Measurements from ENCODE around the gene HHLA2. TPM values are rescaled to one million over a fixed set of nuclear protein-coding genes. Genes with fewer than 3 reads are reported as not detected.
"Not testable (repeated sequence)": the region's sequence is repeated elsewhere in the genome, so short reads cannot be mapped to it uniquely, and the experiment has no call there.

Gene HHLA2, protein sequence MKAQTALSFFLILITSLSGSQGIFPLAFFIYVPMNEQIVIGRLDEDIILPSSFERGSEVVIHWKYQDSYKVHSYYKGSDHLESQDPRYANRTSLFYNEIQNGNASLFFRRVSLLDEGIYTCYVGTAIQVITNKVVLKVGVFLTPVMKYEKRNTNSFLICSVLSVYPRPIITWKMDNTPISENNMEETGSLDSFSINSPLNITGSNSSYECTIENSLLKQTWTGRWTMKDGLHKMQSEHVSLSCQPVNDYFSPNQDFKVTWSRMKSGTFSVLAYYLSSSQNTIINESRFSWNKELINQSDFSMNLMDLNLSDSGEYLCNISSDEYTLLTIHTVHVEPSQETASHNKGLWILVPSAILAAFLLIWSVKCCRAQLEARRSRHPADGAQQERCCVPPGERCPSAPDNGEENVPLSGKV
- not detected in 2 replicates for polyA plus RNA-seq (2014; cell fraction: cytosol; rRNA removed)
- polyA plus RNA-seq (2014; cell fraction: nucleus; rRNA removed), result not detected in 2 replicates

DNA sequence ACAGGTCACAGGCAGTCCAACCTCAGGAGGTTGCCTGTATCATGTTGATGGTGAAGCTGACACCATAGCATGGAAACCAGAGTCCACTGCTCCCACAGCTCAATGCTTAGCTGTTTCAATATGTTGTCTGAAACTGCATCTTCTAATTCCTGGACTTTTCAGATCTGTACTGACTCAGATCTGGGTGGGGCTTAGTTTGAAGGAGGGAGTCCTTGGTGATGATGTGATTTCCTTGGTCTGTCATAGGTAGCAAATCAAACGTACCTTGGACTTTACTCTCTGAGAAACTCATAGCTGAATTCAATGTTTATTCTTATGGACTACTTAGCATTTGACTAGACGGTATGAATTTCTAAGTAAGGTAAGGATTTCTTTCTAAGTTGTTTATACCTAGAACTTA lies at the start of gene HHLA2:
Gene HHLA2, plus strand, starts transcription at position 310 of the 400 bp plus-strand sequence. CDS start 55,266 bp downstream, outside the sequence.
- DNase-seq (ENCODE audit: low spot score), result no peak

DNA sequence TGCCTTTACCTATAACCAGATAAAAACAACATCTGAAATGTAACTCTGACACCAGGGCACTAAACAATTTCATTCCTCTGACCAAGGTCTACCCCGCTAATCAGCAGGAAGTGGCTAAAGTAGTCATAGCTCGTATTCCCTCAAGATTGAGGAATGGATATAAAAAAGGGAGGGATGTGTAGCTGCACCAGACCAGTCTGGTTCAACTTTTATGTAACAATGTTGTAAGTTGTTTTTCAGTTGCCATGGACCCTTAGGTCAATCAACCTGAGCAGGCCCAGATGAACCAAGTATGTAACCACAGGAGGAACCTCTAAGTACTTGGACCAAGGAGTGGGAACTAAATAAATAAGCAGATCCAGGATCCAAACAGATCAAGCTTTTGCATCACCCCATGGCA lies 45.7 kb upstream of the HHLA2 start:
- DNase-seq (ENCODE audit: low spot score), result no peak

DNA sequence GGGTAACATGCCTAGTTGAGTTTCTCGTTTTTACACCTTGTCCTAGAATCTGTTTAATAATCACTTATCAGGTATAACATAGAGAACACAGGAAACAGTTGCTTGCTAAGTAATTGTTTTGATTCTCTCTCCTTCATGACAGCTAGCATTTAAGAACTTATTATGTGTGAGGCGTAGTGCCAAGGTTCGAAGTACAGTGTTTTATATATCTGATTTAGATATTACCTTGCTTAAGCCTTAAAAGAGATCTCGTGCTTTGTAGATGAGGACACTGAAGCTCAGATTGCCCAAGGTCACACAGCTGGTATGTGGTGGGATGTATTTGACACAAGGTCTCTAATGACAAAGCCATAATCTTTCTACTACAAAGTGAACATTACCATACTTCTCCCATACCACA lies 45.1 kb upstream of the HHLA2 start:
- no peak for DNase-seq (ENCODE audit: low spot score)

DNA sequence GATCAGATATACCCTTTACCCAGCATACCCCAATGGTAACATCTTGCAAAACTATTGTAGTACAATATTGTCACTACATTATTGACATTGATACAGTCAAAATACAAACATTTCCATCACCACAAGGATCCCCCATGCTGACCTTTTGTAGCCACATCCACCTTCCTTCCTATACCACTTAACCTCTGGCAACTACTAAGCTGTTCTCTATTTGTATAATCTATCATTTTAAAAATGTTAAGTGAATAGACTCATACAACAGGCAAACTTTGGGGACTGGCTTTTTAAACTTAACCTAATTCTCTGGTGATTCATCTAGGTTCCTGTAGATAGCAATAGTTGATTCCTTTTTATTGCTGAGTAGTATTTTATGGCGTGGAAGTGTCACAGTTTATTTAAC lies 44.5 kb upstream of the HHLA2 start:
- DNase-seq (ENCODE audit: low spot score), result no peak

DNA sequence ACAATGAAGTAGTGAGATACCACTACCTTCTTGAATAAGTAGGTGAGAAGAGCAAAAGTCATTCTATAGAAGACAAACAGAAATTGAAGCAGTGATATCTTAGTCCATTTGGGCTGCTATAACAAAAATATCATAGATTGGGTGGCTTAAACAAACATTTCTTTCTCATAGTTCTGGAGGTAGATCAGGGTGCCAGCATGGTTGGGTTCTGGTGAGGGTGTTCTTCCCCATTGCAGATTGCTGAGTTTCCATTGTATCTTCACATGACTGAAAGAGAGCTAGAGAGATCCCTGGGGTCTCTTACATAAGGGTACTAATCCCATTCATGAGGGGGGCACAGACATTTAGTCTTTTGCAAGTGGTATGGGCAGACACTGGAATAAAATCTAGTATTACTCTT lies 41.2 kb upstream of the HHLA2 start:
- no peak for DNase-seq (ENCODE audit: low spot score)

DNA sequence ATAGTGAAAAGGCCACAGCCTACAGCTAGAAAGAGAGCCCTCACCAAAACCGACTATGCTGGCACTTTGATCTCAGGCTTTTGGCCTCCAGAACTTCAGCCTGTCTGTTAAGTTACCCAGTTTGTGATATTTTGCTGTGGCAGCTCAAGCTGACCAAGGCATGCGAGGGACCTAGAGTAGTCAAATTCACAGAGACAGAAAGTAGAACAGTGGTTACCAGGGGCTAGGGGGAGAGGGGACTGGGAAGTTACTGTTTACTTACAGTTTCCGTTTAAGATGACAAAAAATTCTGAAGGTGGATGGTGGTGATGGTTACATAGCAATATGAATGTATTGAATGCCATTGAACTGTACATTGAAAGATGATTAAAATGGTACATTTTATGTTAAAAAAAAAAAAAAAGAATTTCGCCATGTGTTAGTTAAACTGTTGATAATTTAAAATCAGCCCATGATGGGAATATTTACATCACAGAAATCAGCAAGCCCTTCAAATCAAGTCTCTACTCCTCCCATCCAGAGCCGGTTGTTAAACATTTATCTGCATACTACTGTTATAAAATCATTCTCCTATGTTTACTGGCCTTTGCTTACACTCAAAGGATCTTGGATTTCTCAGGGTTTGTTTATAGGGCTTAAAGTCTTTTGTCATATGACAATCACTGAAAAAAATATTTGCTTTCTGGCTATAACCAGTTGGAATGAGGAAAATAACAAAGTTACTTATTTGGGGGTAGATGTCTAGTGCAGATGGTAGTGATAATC lies 31.6 kb upstream of the HHLA2 start:
- DNase-seq (ENCODE audit: low spot score), result not testable (repeated sequence)

DNA sequence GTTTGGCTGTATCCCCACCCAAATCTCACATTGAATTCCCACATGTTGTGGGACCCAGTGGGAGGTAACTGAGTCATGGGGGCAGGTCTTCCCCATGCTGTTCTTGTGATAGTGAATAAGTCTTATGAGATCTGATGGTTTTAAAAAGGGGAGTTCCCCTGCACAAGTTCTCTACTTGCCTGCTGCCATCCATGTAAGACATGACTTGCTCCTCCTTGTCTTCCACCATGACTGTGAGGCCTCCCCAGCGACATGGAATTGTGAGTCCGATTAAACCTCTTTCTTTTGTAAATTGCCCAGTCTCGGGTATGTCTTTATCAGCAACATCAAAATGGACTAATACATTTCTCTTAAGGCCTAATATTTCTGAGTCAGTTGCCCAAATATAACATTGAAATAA lies 28.1 kb upstream of the HHLA2 start:
- not testable (repeated sequence) for DNase-seq (ENCODE audit: low spot score)

DNA sequence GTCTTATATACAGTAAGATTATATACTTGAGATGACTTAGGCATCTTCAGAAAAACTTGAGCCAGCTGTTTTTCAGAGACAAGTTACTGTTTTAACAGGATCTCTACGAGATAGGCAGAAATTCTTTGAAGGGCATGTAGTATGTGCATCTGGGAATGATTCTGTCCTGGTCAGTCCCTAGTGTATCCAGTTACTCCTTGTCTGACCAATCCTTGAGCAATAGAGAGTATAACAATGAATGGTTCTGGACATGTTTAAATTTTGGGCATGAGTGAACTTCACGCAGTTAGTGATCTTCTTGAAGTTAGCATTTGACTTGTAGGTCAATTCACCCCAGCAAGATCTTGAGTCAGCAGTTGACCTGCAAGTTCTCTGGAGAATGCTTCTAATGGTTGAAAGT lies 24.7 kb upstream of the HHLA2 start:
- no peak for DNase-seq (ENCODE audit: low spot score)

DNA sequence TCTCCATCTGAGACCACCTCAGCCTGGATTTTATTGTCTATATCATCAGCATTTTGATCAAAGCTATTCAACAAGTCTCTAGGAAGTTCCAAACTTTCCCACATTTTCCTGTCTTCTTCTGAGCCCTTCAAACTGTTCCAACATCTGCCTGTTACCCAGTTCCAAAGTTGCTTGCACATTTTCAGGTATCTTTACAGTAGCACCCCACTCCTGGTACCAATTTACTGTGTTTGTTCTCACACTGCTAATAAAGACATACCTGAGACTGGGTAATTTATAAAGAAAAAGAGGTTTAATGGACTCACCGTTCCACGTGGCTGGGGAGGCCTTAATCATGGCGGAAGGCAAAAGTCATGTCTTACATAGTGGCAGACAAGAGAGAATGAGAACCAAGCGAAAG lies 17.3 kb upstream of the HHLA2 start:
- not testable (repeated sequence) for DNase-seq (ENCODE audit: low spot score)

DNA sequence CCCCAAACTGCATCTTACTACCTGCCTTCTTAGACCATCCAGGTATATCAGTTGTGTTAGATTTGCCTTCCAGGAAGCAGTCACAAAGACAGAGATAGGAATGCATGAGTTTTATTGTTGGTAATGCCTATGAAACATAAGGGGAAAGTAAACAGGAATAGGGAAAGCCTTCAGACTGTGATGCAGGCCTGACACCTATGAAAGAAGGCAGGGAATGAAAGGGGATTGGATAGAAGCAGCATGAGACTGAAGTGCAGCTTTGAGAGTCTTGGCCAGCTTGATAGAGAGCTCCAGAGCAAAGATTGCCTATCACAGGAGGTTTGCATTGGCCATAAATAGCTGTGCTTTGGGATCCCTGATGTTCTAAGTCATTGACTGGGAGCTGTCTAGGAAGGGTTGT lies 15.9 kb upstream of the HHLA2 start:
- DNase-seq (ENCODE audit: low spot score), result no peak

DNA sequence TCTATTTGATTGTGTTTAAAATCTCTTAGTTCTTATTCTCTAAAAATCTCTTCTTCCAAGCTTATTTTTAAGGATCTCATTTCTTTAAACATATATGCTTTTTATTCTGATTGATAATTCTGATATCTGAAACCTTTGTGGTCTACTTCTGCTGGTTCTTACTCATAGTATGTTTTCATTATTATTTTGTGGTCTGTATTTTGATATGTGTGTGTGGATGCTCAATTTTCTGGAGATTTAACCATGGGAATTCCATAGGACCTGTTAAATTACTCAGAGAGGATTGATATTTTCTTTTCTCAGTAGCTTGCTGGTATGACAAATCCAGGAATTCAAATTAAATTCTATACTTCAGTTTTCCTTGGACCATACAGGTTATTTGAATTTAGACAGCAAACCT lies 14.7 kb upstream of the HHLA2 start:
- DNase-seq (ENCODE audit: low spot score), result no peak

DNA sequence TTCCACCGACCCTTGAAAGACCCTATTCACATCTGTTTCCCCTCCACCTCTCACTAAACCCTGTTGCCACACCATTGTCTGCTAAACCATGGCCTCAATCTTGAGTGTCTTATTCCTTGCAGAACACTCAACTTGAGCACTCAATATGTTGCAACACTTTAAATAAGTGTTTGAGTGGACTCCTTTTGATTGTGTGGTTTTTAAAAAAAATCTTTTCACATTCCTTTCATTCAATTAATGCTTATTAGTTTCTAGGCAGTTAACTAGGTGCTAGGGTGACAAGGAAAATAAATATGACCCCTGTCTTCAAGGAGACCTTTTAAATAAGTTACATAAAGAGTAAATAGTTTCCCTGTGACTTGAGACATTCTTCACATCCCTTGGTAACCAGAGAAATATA lies 13.3 kb upstream of the HHLA2 start:
- DNase-seq (ENCODE audit: low spot score), result no peak

DNA sequence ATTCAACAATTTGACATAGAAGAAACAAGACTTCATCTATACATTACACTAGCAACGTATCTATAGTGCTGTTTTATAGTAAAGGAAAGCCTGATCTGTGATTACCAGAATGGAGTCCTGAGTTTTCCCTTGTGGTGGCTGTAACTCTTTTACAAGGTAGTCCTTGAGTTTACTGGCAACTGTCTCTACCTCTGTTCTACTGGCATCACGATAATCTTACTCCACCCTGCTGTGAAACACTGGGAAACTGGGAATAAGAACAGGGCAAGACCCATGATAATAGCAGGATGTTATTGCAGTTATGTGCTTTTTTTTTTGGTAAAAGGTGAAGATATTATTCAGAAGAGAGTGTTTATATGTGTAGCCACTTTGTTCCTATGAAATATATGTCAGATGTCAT lies 12.4 kb upstream of the HHLA2 start:
- no peak for DNase-seq (ENCODE audit: low spot score)

DNA sequence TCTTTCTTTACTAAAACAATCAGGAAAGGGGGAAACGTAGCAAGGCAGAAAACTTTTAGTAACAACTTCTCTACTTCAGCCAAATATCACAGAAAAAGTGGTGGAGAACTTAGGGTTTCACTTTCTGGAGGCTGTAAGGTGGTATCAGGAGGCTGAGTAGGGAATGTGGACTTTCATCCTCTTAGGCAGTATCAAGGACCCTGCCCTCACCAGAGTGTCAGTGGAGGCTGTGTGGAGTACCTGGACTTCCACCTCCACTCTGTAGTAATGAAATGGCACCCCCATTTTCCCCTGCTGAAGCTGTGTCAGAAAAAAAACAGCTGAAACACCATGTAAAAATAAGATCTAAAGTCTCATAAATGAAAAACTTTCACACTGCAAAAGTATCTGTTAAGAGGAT lies 11.2 kb upstream of the HHLA2 start:
- no peak for DNase-seq (ENCODE audit: low spot score)

DNA sequence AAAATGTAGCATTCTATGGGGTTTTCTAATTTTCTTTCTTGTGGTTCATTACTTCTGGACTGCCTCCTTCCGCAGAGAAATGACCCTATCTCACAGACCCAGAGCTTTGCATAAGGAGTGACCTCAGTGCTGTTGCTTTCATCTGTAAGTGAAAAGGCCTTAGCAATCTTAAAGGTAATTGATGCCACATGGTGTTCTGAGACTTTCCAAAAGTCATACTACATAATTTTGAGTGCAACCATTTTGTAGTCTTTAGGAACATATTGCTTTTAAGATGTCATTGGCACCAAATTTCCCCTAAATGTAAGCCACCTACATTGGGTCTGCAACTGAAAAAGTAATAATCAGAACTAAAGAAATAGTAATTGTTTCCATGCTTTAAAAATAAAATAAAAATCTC lies 9.2 kb upstream of the HHLA2 start:
- no peak for DNase-seq (ENCODE audit: low spot score)

DNA sequence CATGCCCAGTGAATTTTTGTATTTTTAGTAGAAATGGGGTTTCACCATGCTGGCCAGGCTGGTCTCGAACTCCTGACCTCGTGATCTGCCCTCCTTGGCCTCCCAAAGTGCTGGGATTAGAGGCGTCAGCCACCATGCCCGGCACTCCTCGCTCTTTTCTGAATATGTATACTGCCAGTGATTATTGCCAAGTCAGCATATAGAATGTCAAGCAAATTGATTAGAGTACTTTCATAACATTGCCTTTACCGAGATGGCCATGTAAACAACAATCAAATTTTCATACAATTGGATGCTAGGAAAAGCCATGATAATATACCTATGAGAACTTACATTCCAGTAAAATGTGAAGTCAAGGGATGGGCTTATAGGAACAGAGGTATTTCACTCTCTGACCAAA lies 8.2 kb upstream of the HHLA2 start:
- DNase-seq (ENCODE audit: low spot score), result not testable (repeated sequence)

DNA sequence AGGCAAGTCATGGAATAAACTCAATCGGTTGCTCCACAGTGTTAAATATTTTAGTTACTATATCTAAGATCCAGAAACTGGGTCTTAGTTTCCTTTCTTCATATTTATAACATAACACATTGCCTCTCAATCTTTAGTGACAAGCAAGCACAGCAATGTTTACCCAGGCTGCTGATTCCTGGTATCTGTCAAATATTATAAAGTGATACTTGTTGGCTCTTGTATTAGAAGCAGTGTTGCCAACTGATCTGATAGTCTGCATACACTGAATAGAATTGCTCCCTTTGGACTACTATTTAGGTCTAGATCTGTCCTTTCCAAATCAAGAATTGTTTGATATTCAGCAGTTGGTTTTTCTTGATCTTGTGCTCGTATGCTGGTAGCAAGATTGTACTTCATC lies 7.2 kb upstream of the HHLA2 start:
- no peak for DNase-seq (ENCODE audit: low spot score)

DNA sequence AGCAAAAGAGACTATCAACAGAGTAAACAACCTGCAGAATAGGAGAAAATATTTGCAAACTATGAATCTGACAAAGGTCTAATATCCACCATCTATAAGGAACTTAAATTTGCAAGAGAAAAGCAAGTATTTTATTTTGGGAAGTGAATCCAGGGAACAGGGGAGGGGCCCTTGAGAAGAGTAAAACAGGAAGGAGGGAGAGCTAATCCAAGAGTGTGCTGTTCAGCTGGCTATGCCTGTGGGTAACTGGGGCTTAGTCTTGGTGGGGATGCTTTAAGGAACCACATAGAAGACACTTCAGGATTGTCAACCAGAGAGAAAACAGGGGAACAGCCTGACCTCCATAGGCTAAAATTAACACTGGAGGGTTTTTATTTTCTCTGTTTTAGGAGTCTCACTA lies 3.9 kb upstream of the HHLA2 start:
- DNase-seq (ENCODE audit: low spot score), result no peak

DNA sequence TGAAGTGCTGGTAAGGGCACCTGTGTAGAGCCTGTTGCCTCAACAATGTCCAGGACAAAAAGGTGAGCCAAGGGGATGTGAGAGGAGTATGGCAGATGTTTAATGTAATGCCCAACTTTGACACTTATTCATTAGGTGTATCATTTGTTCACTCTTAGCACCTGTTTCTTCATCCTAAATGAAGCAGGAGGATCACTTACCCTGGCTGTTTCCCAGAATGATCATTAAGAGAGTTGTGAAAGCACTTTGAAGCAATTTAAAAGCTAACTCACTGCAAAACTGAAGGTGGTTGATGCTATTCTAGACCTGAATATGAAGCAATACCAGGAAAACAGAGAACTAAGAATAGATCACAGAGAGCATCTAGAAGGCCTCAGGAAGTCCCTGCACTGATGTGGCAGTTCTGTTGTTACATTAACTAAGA lies 3.4 kb upstream of the HHLA2 start:
- no peak for DNase-seq (ENCODE audit: low spot score)

DNA sequence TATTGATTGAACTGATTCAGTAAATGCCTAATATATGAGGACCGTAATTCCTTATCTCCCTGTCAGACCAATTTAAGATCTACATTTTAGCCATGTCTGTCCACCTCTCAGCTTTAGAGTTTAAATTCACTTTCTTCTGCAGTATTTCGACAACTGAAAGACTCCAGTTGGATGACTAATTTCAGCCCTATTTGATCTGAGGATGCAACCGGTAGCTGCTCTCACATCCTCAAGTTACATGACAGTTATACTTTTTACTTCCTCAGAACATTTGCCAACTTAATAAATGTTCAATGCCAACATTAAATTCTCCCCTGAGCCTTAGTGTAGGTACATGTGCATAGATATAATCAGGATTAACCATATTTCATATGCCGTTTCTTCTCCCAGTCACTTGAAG lies 2.5 kb upstream of the HHLA2 start:
- DNase-seq (ENCODE audit: low spot score), result no peak

DNA sequence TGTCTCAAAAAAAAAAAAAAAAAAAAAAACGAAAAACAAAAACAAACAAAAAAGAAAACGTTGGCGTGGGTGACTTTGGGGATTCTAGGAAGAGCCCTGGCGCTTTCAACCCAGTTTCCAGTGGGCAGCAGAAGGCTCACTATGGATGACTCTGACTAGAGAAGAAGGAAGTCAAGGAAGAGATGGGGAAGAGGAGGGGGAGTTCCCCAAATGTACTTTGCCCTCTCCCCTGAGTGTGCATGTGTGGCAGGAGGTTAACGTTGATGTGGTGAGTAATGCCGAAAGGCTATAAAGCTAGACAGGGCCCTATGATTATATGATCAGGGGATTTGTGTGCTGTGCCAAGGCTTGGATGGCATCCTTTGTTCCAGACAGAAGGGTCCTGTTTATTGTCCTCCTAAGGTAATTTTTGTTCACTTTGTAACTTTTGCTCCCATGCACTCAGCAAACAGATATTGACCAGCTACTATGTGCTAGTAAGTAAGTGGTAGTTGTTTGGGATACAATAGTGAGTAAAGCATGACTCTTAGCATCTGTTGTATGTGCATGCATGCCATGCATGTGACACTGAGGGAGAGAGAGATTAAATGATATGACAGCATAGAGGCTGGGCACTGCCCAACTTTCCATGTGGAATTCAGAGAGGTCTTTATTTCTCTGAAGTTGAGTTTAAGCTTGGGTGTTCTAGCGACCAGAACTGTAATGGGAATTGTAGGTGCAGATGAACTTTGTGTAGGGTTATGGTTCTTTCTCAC lies 750 bp upstream of the HHLA2 start:
- no peak for DNase-seq (ENCODE audit: low spot score)

DNA sequence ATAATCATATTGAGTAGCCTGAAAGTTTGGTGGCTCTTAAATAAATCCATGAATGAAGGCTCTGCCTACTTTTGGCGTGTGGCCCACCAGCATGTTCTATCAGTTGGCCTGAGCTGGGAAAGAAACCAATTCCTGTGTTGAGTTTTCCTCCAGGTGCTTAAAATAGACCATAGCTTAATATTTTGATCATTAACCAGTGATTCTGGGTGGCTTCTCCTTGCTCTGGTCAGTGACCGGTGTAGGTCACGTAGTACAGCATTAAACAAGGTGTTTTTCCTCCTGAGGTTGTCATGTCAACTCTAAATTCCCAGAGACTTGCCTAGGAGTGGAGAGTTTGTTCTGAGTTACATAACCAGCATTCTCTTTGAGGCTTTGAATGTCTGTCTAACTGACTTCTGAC lies 1.3 kb downstream of the HHLA2 start:
- no peak for DNase-seq (ENCODE audit: low spot score)
